Non-pigmented ciliary epithelial cell (primary cell): ENCODE measurements around the gene MPP7.

ENCODE experiments used
- DNase-seq: peaks from one replicate; pipeline ENCODE4 v3.0.0-alpha.2; 2010; ENCODE audit warnings: low read depth

MPP7 gene

GRCh38 chr10:28269842-28270456, 32.9 kb downstream of the MPP7 start:
- no peak for DNase-seq

GRCh38 chr10:28266449-28267224, 36.2 kb downstream of the MPP7 start:
- no peak for DNase-seq

GRCh38 chr10:28263136-28263857, 39.6 kb downstream of the MPP7 start:
- DNase-seq: no peak

GRCh38 chr10:28256776-28257175, 46.1 kb downstream of the MPP7 start:
- no peak for DNase-seq

GRCh38 chr10:28254290-28254985, 48.4 kb downstream of the MPP7 start:
- no peak for DNase-seq

GRCh38 chr10:28253169-28253785, 49.6 kb downstream of the MPP7 start:
- no peak for DNase-seq
